NCI-H1092 (cell line): Measurements from ENCODE around the gene FTH1.

ENCODE experiments used
- DNase-seq: peaks from one replicate; lab custom pipeline; 2025; lab: John Stamatoyannopoulos, UW

The FTH1 gene

GRCh38 chr11:61948505-61948904 lies 18.9 kb downstream of the FTH1 start:
- DNase-seq, result no peak

GRCh38 chr11:61947486-61948210 lies 19.8 kb downstream of the FTH1 start:
- peak; percentile 73 for DNase-seq

GRCh38 chr11:61946894-61947293 lies 20.5 kb downstream of the FTH1 start:
- DNase-seq, result no peak

- DNase-seq, result no peak
These were observed 22.2 kb downstream of the FTH1 start for GRCh38 chr11:61945191-61945590.

- DNase-seq, result no peak
These were observed 27.0 kb downstream of the FTH1 start for GRCh38 chr11:61940466-61940865.

- no peak for DNase-seq
These were observed 31.6 kb downstream of the FTH1 start for GRCh38 chr11:61935861-61936260.

GRCh38 chr11:61930933-61931332 lies 36.5 kb downstream of the FTH1 start:
- no peak for DNase-seq

GRCh38 chr11:61928606-61929005 lies 38.8 kb downstream of the FTH1 start:
- no peak for DNase-seq

GRCh38 chr11:61927501-61927900 lies 39.9 kb downstream of the FTH1 start:
- DNase-seq, result no peak

- DNase-seq, result no peak
These were observed 41.2 kb downstream of the FTH1 start for GRCh38 chr11:61926235-61926634.

GRCh38 chr11:61925736-61926135 lies 41.7 kb downstream of the FTH1 start:
- DNase-seq, result no peak

GRCh38 chr11:61924064-61924455 lies 43.4 kb downstream of the FTH1 start:
- no peak for DNase-seq

GRCh38 chr11:61923166-61924063 lies 44.0 kb downstream of the FTH1 start:
- no peak for DNase-seq

GRCh38 chr11:61922539-61922938 lies 44.9 kb downstream of the FTH1 start:
- no peak for DNase-seq

- no peak for DNase-seq
These were observed 46.0 kb downstream of the FTH1 start for GRCh38 chr11:61921446-61921845.

- no peak for DNase-seq
These were observed 47.5 kb downstream of the FTH1 start for GRCh38 chr11:61919705-61920631.

GRCh38 chr11:61918938-61919704 lies 48.3 kb downstream of the FTH1 start:
- DNase-seq, result no peak

GRCh38 chr11:61918251-61918937 lies 49.0 kb downstream of the FTH1 start:
- DNase-seq, result no peak

GRCh38 chr11:61917334-61918109 lies 49.9 kb downstream of the FTH1 start, which contains the start of gene RAB3IL1:
RAB3IL1 (minus strand) TSS chr11:61917566; CDS start chr11:61917367, 199 bp downstream.
- DNase-seq, result no peak
